HG02943 (cell line): Measurements from ENCODE around the gene COL13A1.

Experiments used
- ATAC-seq: cut with Tn5 transposase; IDR thresholded peaks from one replicate; pipeline ENCODE4 v1.9.1; 2021; ENCODE audit warnings: mild to moderate bottlenecking, low read depth, moderate library complexity; ENCODE audit not compliant: unreplicated experiment

Gene COL13A1

DNA sequence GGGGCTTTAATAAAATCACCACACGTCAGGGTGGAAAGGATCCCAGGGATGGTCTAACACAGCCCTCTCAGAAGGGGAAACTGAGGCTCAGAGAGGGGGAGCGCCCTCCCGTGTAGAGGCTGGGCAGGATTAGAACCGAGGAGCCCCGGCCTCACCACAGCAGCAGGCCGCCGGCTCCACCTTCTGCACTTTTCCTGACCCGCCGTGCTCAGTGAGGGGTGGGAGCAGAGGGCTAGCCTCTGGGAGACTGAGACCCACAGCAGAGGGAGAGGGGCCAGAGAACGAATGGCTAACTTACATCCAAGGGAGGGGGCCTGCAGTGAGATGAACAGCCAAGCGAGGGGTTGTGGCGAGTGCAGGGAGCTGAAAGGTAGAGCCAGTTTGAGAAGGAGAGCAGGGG, 79.5 kb downstream of the COL13A1 start:
- ATAC-seq: no peak

DNA sequence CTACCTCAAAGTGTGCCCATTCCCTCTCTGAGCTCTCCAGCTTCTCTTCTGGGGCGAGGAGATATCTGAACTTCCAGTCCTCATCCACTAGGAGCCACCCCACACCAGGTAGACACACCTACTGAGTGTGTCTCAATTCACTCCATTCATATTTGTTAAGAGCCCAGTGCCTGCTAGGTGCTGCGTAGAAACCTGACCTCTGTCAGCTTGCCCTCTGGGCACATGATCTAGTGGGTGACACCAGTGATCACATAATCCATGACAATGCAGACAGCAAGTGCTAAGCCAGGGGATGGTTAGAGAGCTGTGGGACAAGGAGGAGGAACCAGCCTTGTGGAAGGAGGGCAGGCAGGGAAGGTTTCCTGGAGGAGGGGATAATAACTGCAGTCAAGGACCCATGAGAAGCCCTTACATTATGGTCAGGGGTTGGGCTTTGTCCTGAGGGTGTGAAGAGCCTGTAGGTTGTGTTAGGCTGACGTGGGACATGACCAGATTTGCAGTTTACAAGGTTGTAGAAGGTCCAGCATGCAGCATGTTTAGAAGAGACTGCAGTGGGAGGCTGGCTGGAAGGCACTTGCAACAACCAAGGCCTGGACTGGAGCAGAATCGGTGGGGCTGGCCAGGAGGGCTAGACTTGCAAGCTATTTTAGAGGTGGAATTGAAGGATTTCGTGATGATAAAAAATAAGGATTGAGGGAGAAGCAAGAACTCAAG, 81.8 kb downstream of the COL13A1 start:
- no peak for ATAC-seq

DNA sequence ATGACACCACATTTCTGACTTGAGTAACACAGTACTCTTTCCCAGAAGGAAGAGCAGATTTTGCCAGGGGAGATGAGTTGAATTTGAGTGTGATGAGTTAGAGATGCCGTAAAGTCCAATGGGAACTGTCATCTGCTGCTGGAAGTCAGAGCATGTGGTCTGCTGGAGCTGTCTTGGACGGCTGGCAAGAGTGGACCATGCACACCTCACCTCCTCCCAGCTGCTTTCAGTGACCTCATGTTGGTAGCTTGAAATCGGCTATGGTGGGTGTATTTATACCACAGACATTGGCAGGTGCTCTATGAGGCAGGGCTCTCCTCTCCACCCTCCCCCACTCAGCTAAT, 82.3 kb downstream of the COL13A1 start:
- ATAC-seq: no peak

DNA sequence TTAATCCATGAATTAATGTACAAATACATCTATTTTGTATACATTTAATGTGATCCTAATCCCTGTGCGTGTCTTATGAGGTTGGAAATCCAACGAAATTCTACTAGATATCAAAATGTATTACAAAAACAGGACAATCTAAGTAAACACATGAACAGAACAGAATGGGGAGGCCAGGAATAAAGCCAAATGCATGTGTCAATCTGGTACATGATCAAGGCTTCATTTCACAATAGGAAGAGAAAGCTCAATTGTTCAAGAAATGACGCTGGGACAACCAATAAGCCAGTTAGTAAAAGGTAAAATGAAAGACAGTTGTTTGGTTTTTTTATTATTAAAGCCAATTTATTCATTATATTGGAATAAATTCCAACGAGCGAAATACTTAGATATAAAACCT, 83.0 kb downstream of the COL13A1 start:
- ATAC-seq: no peak

DNA sequence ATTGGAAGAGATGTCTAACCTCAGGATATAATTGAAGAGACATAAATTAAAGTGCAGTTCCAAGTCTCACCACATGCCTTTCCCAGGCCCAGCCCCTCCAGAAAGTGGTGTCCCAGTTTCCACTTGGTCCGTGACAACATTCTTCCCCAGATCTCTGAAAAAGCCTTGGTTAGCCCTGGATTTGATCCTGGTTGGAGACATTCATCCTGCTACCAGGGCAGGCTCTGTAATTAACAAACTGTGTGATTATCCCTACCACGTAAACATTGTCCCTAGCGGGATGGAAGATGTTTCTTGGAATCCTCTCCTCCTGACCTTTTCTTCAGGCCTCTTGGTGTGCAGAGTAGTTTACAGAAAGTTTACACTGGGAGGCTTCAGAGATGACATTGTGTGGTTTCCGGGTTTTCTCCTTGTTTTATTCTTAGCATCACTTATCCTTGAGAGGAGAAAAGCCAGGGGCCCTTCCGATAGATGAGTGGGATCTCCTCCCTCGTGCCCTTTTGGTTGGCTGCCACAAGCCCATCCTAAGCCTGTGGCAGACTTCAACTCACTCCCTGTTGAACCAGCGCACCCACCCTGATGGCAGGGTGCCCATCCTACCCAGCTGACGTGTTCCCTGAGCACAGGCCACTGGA, 83.8 kb downstream of the COL13A1 start:
- no peak for ATAC-seq

DNA sequence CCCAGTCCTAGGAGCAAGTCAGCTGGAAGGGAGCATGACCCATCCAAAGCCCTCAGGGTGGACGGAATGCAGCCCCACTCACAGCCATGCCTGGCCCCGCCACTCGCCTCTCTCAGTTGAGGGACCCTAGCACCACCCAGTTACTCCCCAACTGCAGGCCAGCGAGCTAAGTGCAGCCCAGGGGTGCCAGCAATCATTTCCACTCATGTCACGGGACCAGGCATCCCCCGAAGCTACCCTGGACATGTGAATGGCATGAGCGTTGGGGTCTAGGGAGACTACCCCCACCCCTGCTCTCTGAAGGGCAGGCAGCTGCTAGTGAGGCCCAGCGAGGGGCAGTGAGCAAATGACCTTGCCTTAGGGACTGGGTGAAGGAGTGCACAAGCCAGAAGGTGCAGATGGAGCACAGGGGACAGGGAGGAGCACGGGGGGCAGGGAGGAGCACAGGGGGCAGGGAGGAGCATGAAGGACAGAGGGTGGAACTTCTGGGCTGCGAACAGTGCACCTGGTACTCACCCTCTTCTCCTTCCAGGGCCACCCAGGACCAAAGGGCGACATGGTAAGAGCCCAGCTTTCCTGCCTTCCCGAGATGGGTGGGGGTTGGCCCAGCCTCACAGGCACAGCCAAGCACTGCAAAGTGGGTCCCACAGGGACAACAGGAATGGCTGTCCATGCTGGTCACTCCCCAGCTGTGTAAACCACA, 87.3 kb downstream of the COL13A1 start:
- ATAC-seq: no peak

DNA sequence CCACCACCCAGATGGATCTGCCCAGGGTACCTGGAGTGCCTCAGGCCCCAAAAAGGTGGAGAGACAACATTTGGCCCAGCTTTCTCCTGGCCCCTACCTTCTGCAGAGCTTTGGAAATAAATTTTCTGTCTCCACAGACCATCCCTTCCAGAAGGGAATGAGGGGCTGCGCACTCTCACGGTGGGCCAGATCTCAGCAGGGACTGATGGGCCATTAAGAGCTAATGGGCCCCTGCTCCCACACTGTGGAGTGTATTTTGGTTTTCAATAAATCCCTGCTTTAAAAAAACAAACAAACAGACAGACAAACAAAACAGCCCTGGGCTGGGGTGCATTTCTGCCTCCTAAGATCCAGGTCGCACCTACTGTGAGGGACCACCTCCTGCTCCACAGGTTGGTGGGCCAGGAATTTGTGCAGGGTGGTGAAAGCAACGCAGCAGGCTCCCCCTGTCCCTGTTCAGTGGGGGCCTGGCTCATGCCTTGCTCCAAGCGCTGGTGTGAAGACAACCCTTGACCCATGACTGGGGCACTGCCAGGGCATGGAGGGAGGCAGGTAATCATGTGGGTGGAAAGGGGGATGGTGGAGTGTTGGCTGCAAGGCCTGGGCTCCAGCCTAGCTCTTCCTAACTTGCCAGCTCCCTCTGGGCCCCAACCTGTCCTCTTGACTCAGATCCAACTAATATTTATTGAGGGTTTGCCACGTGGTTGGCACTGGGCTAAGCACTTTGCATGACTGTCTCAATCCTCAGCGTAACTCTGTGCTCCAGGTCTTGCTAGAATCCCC, 88.5 kb downstream of the COL13A1 start:
- ATAC-seq: no peak

DNA sequence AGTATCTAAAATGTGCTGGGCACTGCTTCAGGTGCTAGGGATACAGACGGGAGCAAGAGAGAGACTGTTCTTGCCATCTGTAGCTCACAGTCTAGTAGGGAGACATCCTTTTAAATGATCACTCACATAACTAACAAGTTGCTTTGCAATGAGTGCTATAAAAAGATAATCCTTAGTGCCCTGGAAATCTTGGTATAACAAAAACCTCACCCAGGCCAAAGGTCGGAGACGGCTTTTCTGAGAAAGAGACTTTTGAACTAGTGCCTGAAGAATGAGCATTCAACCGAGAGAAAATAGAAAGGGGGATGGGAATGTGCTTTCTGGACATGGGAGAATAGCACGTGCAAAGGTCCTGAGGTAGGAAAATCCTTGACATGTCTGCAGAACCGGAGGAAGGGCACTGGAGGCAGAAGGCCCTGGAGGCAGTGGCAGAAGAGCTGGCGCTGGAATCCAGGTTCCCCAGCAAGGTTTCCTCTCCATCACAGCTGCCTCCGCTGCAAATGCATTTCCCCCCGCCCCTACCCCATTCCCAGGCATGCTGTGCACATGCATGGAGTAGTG, 89.4 kb downstream of the COL13A1 start:
- no peak for ATAC-seq

DNA sequence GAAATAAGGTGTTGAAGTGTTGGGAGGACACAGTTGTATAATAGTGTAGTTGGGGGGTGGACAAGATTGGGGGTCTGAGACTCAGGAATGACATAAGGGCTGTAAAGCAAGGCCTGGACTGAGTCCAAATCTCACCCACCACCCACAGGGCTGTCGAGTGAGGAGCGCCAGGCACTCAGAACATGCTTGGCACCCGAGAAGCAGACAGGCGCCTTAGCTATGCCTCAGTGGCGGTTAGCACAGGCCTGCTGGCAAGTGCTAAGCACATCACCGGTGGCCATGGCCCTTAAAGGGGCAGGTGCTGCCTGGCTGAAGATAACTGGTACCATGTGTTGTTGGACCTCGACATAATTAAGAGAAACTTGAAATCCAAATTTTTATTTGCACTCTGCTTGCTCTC, 90.7 kb downstream of the COL13A1 start:
- no peak for ATAC-seq

DNA sequence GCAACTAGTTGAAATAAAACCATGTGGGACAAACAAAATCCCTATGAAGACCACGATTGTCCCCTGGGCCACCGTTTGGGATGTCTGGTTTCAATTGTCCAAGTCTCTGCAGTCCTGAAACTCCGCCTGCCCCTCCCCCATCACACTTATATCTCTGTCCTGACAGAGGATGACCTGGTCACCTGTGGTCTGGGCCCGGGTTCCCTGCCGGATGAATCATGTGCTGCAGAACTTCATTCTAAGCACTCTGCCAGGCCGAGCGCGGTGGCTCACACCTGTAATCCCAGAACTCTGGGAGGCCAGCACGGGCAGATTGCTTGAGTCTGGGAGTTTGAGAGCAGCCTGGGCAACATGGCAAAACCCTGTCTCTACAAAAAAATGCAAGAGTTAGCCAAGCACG, 91.1 kb downstream of the COL13A1 start:
- no peak for ATAC-seq

DNA sequence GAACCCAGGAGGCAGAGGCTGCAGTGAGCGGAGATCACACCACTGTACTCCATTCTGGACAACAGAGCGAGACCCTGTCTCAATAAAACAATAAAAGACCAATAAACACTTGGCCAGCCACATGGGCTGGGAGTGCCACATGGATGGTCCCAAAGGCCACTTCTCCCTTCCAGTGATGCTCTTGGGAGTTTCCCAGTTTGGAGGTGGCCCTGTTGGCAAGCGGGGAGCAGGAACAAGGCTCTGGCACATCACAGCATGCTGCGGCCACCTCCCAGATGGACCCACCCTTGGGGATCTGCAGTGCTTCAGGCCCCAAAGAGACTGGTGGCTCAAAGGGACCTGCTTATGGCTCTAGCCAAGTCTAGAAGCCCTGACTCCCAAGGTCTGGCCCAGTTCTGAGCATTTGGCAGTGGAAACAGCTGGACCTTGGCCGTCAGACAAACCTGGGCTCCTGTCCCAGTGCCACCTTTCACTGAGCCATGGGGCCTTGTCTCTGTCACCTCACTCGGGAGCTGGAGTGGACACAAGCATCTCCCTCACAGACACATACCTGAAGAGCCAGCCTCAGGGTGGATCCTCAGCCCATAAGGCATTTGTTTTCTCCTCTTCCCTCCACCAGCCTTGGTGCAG, 91.7 kb downstream of the COL13A1 start:
- no peak for ATAC-seq

DNA sequence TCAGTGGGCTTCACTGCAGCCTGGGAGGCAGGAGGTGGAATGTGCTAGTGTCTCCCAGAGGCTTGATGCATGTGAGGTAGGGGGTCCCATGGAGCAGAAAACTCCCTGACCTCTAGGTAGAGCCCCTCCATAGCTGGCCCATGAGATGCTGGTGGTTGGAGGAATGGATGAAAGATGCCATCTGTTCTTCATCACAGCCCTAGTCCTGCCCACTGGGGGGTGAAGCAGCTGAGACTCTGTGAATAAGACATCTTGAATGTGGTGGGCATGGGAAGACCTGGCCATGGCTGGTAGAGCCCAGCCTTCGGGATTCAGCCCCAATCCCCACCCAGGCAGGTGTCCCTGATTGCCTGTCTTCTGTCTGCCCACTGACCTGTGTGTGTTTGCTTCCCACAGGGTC, 92.5 kb downstream of the COL13A1 start:
- no peak for ATAC-seq

DNA sequence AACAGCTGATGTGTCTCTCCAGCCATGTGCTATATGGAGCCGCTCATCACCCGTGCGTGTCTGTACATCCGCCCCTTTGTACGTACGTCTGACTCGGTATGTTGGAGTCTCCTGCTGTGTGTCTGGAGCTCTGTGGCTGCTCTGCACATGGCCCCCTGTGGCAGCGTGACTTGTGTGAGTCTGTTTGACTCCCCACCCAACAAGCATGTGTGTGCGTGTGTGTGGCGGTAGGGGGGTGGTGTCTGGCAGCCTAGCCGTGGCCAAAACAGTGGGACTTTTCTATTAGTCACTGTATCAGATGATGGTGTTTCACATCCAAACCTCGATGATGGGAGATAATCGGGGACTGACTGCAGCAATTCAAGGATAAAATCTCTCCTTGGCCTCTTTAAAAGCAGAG, 94.1 kb downstream of the COL13A1 start:
- ATAC-seq: no peak

DNA sequence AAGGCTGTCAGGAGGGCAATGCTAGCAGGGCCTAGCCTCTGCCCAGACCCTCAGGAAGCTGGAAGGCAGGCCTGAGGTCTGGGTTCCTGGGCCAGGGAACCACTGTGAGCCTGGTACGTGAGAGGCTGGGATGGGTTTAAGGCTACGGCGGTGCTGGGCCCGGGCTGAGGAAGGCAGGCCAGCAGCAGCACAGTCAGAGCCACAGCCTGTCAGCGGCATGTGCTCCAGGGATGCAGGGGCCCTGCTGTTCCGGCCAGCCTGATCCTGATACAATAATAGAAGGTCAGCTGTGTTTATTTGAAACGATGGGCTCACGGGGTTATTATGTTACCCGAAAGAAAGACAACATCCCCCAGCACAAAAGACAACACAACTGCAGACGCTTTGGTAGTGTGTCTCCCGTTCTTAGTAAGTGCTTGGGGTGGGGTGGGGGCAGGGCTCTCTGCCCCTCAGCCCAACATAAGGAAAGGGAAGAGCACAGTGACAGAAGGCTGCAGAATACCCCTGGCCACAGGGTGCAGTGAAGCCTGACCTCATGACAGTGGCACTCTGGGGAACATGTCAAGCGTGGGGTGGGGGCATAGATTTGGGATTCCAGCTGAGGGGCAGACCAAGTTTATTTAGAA, 95.0 kb downstream of the COL13A1 start:
- ATAC-seq: no peak

DNA sequence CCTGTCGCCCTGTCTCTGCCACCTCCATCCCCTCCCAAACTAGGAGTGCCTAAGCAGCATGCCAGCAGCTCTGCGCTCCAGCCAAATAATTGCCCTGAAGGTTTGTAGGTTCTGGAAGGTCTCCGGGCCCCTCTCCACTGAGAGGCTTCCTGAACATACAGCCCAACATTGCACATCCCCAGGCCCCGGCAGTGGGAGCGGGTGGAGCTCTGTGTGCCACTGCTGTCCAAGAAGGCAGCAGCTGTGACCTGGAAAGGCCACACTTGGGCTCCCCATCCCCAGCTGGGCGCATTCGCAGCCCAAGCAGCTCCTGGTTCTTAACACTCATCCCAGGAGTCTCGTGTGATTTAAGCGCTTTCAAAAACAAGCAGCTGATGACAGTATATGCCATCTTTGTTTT, 95.7 kb downstream of the COL13A1 start:
- ATAC-seq: no peak

DNA sequence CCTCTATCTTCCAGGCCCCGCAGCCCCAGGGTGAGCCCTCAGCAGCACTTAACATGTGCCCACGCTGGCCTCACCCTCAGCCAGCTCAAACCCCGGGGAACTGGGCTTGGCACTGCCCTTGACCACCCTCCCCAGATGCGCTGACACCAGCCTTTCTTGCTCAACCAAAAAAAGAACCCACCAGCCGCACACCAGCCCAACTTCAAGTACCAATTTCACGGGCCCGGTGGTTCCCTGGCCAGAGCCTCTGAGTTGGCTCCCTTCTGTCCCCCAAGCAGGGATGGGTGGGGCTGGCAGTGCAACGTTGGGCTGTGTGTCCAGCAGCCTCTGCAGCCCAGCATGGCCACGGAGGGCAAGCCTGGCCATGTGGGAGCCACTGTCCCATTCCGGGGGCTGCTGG, 96.3 kb downstream of the COL13A1 start:
- ATAC-seq: no peak

DNA sequence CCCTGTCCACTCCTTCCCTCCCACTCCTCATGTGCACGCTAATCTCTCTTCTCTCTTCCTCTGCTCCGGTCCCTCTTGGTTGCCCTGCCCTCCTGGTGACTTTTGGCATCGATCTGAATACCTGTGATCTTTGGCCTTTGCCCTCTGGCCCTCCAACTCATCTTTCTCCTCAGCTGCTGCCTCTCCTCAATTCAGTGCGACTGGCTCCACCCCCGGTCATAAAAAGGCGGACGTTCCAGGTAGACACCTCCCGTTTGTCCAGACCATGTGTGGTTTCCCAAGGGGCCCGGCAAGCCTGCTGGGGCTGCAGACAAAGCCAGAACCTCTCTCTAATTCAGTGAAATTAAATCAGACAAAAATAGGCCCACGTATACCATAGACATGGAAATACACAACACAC, 96.8 kb downstream of the COL13A1 start:
- ATAC-seq: no peak

DNA sequence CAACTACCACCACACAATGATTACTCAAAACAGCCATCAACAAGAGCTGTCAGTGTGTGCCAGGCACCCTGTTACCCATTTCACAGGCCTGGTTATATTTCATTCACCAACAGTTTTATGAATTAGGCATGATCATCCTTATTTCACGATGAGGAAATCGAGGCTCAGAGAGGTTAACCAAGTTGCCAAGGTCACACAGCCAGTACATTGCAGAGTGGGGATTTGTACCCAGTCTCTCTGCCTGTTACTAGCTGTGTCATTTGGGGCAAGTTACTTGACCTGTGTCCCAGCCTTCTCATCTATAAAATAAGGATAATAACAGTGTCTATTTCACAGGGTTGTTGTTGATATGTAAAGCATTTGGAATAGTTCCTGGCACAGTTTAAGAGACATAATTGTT, 97.2 kb downstream of the COL13A1 start:
- no peak for ATAC-seq

DNA sequence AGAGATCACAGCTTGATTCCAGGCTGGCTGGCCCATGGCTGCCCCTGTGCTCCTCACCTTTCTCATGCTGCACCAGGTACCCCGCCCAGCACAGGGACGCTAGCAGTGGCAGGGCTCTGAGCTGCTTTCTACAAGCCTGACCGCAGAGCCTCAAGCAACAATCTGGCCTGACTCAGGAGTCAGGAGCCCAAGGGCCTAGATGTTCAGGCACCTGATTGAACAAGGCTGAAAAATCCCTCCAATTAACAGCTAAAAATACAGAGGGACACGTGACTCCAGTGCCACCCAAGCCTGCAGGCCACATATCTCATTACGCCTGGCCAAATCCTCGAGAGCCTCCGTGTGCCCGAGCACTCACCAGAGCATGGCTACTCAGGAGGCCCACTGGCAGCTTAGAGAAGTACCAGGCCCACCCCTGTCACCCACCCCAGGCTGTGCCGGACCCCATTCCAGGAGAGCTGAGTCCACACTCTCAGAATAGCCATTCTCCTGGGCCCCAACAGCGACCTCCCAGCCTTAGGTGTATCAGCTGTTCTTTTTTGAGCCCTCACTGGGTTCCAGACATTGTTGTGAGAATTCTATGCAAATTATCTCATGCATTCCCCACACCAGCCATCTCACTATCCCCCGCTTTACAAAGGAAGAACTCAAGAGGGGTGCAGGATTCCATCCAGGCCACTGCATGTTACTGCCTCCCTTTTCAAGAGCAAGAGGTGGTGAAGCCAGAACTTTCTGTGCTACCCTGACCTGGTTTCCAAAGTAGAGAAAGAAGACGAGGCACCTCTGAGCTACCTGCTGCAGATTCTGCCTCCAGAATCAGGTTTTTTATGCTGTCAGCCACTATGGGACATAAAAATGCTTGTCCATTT, 98.3 kb downstream of the COL13A1 start:
- ATAC-seq: no peak
